K562 (cell line): Measurements from ENCODE around the gene FASTKD1. TPM values are rescaled to one million over a fixed set of nuclear protein-coding genes. Genes with fewer than 3 reads are reported as not detected.
"Not testable (repeated sequence)": the region's sequence is repeated elsewhere in the genome, so short reads cannot be mapped to it uniquely, and the experiment has no call there.

Experiments used
- ATAC-seq: fragments of 200-7000 bp; cut with Tn5 transposase; 3 replicates; pipeline ENCODE4 v1.9.1; 2020; ENCODE audit warnings: moderate library complexity
- BruUV-seq: library from RNA; stranded (reverse); fragments of 400-500 nt; replicated peaks from 2 replicates; lab custom pipeline; 2021; lab: Mats Ljungman, UMichigan
- CTCF ChIA-PET: fragments of 300-600 bp; formaldehyde crosslinking; extraction: SDS; loops from one replicate; lab custom pipeline; 2021; ENCODE audit warnings: low intra/inter-chr PET ratio; lab: Yijun Ruan, JAX
- POLR2A ChIA-PET: fragments of 300-600, 350-650 bp; sonication (Branson Sonifier 250); formaldehyde crosslinking; extraction: SDS; loops from one replicate; lab custom pipeline; 2021; ENCODE audit warnings: antibody characterized with exemption, inconsistent platforms; lab: Yijun Ruan, JAX
- DNase-seq, 4 experiments: peaks; one replicate each; pipeline versions ENCODE4 v3.0.0 to v3.0.0-alpha.2; 2011 to 2018; ENCODE audit warnings: low spot score in 3 of 4, mixed read lengths in 3 of 4; ENCODE audit errors: extremely low read depth in 1 of 4
- FAIRE-seq: peaks from 2 replicates; lab custom pipeline; 2011; peaks lifted over from hg19 to GRCh38; lab: Jason Lieb, UNC
- H2AFZ ChIP-seq: 2 replicates; pipeline ENCODE4 v1.6.0; 2011; ENCODE audit warnings: low read depth, low read length, control low read depth, inconsistent platforms
- H3K27ac ChIP-seq: fragments of 200-600 bp; 3 replicates; pipeline ENCODE4 v1.8.0; 2011; ENCODE audit warnings: low read depth, mild to moderate bottlenecking, control low read depth, inconsistent platforms, low read length, moderate library complexity, mixed read lengths; ENCODE audit errors: extremely low read depth
- H3K27me3 ChIP-seq, 2 experiments: fragments of 300-600 bp in 1 of 2; 2 replicates in 1 of 2; 3 replicates in 1 of 2; pipeline versions ENCODE4 v1.6.0 to v1.8.0; 2011; ENCODE audit warnings: inconsistent platforms in 2 of 2, low read length in 2 of 2, mild to moderate bottlenecking in 1 of 2, mixed read lengths in 1 of 2, moderate library complexity in 1 of 2; ENCODE audit not compliant: control insufficient read depth in 2 of 2, insufficient read depth in 2 of 2
- H3K36me3 ChIP-seq: fragments of 300-600 bp; 3 replicates; pipeline ENCODE4 v1.8.0; 2011; ENCODE audit warnings: mild to moderate bottlenecking, low read length, inconsistent platforms; ENCODE audit not compliant: control insufficient read depth, insufficient read depth
- H3K4me1 ChIP-seq, 2 experiments: fragments of 200-600 bp in 1 of 2; replicated peaks in 1 of 2; 2 replicates in 1 of 2; 3 replicates in 1 of 2; pipeline versions ENCODE4 v1.5.1 to v1.8.0; 2011; ENCODE audit warnings: inconsistent platforms in 2 of 2, low read length in 2 of 2, mild to moderate bottlenecking in 1 of 2, mixed read lengths in 1 of 2, moderate library complexity in 1 of 2; ENCODE audit not compliant: control insufficient read depth in 2 of 2, insufficient read depth in 2 of 2
- H3K4me2 ChIP-seq: 2 replicates; pipeline ENCODE4 v1.6.1; 2011; ENCODE audit warnings: low read length, control low read depth, inconsistent platforms, mixed read lengths; ENCODE audit not compliant: insufficient read depth
- H3K4me3 ChIP-seq: fragments of 200-600 bp; sonication (generic), shearing (Covaris generic); 2 replicates; pipeline ENCODE4 v1.5.1; 2016; ENCODE audit warnings: control low read depth, inconsistent platforms
- H3K79me2 ChIP-seq: fragments of 200-600 bp; 3 replicates; pipeline ENCODE4 v1.8.0; 2011; ENCODE audit warnings: low read length, inconsistent platforms; ENCODE audit not compliant: control insufficient read depth, insufficient read depth
- H3K9ac ChIP-seq, 2 experiments: 2 replicates each; pipeline versions ENCODE4 v1.6.0 to v1.6.1; 2011; ENCODE audit warnings: low read depth in 2 of 2, low read length in 2 of 2, control low read depth in 1 of 2, inconsistent platforms in 1 of 2, mild to moderate bottlenecking in 1 of 2, mixed read lengths in 1 of 2; ENCODE audit not compliant: insufficient read depth in 1 of 2
- H3K9me1 ChIP-seq: one replicate; pipeline ENCODE4 v1.6.0; 2011; ENCODE audit warnings: inconsistent platforms, mild to moderate bottlenecking, low read length, moderate library complexity; ENCODE audit not compliant: control insufficient read depth, insufficient read depth
- H3K9me3 ChIP-seq: replicated peaks from 2 replicates; pipeline ENCODE4 v1.5.1; 2011; ENCODE audit warnings: low read depth, low read length, inconsistent platforms; ENCODE audit not compliant: control insufficient read depth, insufficient read depth
- H4K20me1 ChIP-seq: replicated peaks from 2 replicates; pipeline ENCODE4 v1.6.1; 2011; ENCODE audit warnings: low read length, inconsistent platforms, mixed read lengths; ENCODE audit not compliant: control insufficient read depth, insufficient read depth
- CEBPB ChIP-seq: fragments of 450-650 bp; IDR thresholded peaks from 2 replicates; pipeline ENCODE4 v1.6.1; 2016; ENCODE audit warnings: missing genetic modification characterization, missing compliant biosample characterization
- CEBPG ChIP-seq, 3 experiments: fragments of 200-800 bp in 1 of 3; sonication (Bioruptor generic) in 1 of 3; sonication (generic) in 1 of 3; formaldehyde crosslinking in 1 of 3; IDR thresholded peaks in 2 of 3; conservative IDR thresholded peaks in 1 of 3; 2 replicates each; pipeline versions ENCODE4 v1.6.1 to v1.8.0; 2016 to 2022; ENCODE audit warnings: missing compliant biosample characterization in 2 of 3, missing genetic modification characterization in 2 of 3, mild to moderate bottlenecking in 1 of 3, missing genetic modification reagents in 1 of 3
- KDM1A ChIP-seq, 2 experiments: fragments of 450-650 bp; IDR thresholded peaks; 2 replicates each; pipeline ENCODE4 v1.6.1; 2016; ENCODE audit warnings: mild to moderate bottlenecking in 2 of 2
- MEF2A ChIP-seq: IDR thresholded peaks from 2 replicates; pipeline ENCODE4 v1.6.1; 2011; ENCODE audit warnings: low read depth, mild to moderate bottlenecking, low read length, moderate library complexity; ENCODE audit not compliant: control insufficient read depth
- MXI1 ChIP-seq: IDR thresholded peaks from 2 replicates; pipeline ENCODE4 v1.6.1; 2011; ENCODE audit warnings: low read depth, mild to moderate bottlenecking, improper control_type of control experiment, low read length
- RBFOX2 ChIP-seq: fragments of 200-400 bp; formaldehyde crosslinking; IDR thresholded peaks from 2 replicates; pipeline ENCODE4 v1.6.1; 2017; ENCODE audit warnings: low read depth, mild to moderate bottlenecking, low read length, moderate library complexity
- RNF2 ChIP-seq: sonication (generic); IDR thresholded peaks from 2 replicates; pipeline ENCODE4 v1.6.1; 2016
- ZNF274 ChIP-seq: IDR thresholded peaks from 2 replicates; pipeline ENCODE4 v1.6.1; 2011; ENCODE audit warnings: low read depth, mild to moderate bottlenecking, low read length, moderate library complexity, borderline replicate concordance
- WGBS: fragments of 100-300 bp; shearing (Covaris generic); methylation state at CpG from one replicate; pipeline ENCODE4 v1.1.6; 2016; ENCODE audit warnings: low coverage, mixed read lengths; ENCODE audit not compliant: insufficient coverage; ENCODE audit errors: missing lambda C conversion rate; 5-methylcytosine and 5-hydroxymethylcytosine counted together
- in situ Hi-C: fragments of 300-500 bp; cut with MboI; formaldehyde crosslinking; loops from 4 replicates; pipeline ENCODE4 v1.15.0; 2018; ENCODE audit warnings: inconsistent platforms, mixed read lengths
- intact Hi-C: fragments of 100-400 bp; cut with micrococcal nuclease; formaldehyde crosslinking; loops from 2 replicates; pipeline ENCODE4 v1.14.2; 2022
- polyA plus RNA-seq, 8 experiments: library from polyadenylated mRNA; depleted of rRNA in 4 of 8; stranded (reverse) in 5 of 8; unstranded in 3 of 8; fragments of >200 nt; fragmentation: Nextera tagmentation in 2 of 8; fragmentation: Illumina TruSeq in 1 of 8; extraction: Ambion mirVana in 2 of 8; extraction: Trizol in 1 of 8; gene quantifications; 2 replicates each; pipeline versions ENCODE4 v1.2.1 to v1.2.3, GENCODE V29; 2011 to 2014; ENCODE audit warnings: inconsistent platforms in 1 of 8, missing spikeins in 1 of 8
- total RNA-seq, 7 experiments: library from RNA; depleted of rRNA in 6 of 7; stranded (reverse); fragments of >200 nt in 6 of 7; fragmentation: Illumina TruSeq in 2 of 7; extraction: Trizol in 2 of 7; gene quantifications; 2 replicates each; pipeline versions ENCODE4 v1.2.1 to v1.2.3, GENCODE V29; 2011 to 2021; ENCODE audit warnings: low replicate concordance in 1 of 7
- TF ChIP-seq, protein P1 (sequence below): fragments of 200-800 bp; sonication (Bioruptor generic); IDR thresholded peaks from 2 replicates; pipeline ENCODE4 v1.6.1; 2017; ENCODE audit warnings: missing genetic modification characterization, missing compliant biosample characterization
- TF ChIP-seq, protein P2 (sequence below): fragments of 450-650 bp; IDR thresholded peaks from 2 replicates; pipeline ENCODE4 v1.6.1; 2016; ENCODE audit warnings: low read depth, mild to moderate bottlenecking, moderate library complexity
- TF ChIP-seq, protein P3 (sequence below), 2 experiments: fragments of 450-650 bp in 1 of 2; sonication (generic) in 1 of 2; formaldehyde crosslinking; conservative IDR thresholded peaks; 2 replicates each; pipeline versions ENCODE4 v1.4.0 to v1.8.1; 2020 to 2022; ENCODE audit warnings: mild to moderate bottlenecking in 1 of 2, missing genetic modification reagents in 1 of 2

The FASTKD1 gene
- total and polyA plus RNA-seq, 9 of the 15 experiments (the other 6 are each of a cell fraction or from before 2014, with no cell fraction given), result 63.5 to 134 (median 119) TPM

DNA sequence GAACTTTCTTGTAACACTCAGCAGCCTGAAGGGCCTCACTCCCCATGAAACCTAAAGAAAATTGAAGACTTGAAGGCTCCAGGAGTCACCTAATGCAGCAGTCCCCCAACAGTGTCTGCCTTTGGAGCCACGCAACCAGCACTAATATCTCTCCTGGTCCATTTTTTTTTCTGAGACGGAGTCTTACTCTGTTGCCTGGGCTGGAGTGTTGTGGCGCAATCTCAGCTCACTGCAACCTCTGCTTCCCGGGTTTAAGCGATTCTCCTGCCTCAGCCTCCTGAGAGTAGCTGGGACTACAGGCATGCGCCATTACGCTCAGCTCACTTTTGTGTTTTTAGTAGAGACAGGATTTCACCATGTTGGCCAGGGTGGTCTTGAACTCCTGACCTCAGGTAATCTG, 22.9 kb upstream of the FASTKD1 start:
- POLR2A ChIA-PET, result interaction anchor here (0.5 to 2.8 kb wide), 8 partner anchors 8 to 33 kb away, joined by 3 to 13 read pairs (median 4); partner anchors contain the start of genes FASTKD1 and PPIG
- H3K4me3 ChIP-seq; H3K9me1 ChIP-seq; H3K27me3 ChIP-seq; H4K20me1 ChIP-seq; intact Hi-C loops; H2AFZ ChIP-seq; DNase-seq; H3K4me2 ChIP-seq; in situ Hi-C loops; FAIRE-seq; H3K9me3 ChIP-seq; BruUV-seq; CTCF ChIA-PET; H3K4me1 ChIP-seq; H3K27ac ChIP-seq; TF ChIP-seq CEBPG (CRISPR knock-in tag; IDR thresholded peaks at IDR 0.05): not testable (repeated sequence)
- Histone ChIP-seq H3K9ac (peak overlapping the region in 1 of 2 experiments; percentile 37; a peak in 1 of 4 replicates), H3K36me3 (peaks cover 36% of the 10 kb centered on the region), H3K79me2 (peaks cover 99% of the 10 kb centered on the region)
- peak in 1 of 2 experiments; percentile 33; a peak in 1 of 4 replicates for TF ChIP-seq CEBPG (tag; conservative IDR thresholded peaks at IDR 0.05 in 1 of 2, IDR thresholded peaks at IDR 0.05 in 1 of 2)
- peak; percentile 57 for TF ChIP-seq CEBPB (tag)
- TF ChIP-seq KDM1A (IDR thresholded peaks at IDR 0.05), result peak in 1 of 2 experiments; percentile 32; a peak in 1 of 4 replicates
- peak; percentile 44 for ATAC-seq
- 84% methylated on average over 7 of the region's 7 CpGs for WGBS

DNA sequence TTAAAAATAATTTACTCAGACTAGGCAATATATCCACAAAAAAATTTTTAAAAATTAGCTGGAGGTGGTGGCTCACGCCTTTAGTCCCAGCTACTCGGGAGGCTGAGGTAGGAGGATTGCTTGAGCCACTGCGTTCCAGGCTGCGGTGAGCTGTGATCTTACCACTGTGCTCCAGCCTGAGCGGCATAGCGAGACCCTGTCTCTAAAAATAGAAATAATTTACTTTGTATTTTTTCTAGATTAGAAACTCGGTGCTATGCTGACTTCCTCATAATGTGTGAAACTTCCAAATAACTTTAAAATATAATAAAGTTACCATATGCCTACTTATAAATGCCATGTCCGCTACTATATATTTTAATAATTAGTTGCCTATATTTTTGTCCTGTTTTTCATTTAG, 17.1 kb upstream of the FASTKD1 start:
- Histone ChIP-seq H3K4me1 (peaks cover 4 to 7% of the 10 kb centered on the region in 2 experiments; a peak in 3 of 5 replicates), H3K9ac (no peak overlapping the region), H3K27ac (no peak overlapping the region), H3K4me2 (no peak overlapping the region), H4K20me1 (0 out of 2 replicates have a peak, but pooled peaks cover 5% of the 10 kb centered on the region), H3K79me2 (peaks cover 99% of the 10 kb centered on the region), H3K36me3 (peaks cover 42% of the 10 kb centered on the region), H3K9me3 (no peaks in the 10 kb centered on the region), H3K4me3 (no peak overlapping the region), H3K27me3 (no peaks in the 10 kb centered on the region), H3K9me1 (no peaks in the 10 kb centered on the region), H2AFZ (no peak overlapping the region)
- BruUV-seq, result no TSS peak
- no peak for DNase-seq
- TF ChIP-seq RNF2, result no peak
- TF ChIP-seq, protein P1, sequence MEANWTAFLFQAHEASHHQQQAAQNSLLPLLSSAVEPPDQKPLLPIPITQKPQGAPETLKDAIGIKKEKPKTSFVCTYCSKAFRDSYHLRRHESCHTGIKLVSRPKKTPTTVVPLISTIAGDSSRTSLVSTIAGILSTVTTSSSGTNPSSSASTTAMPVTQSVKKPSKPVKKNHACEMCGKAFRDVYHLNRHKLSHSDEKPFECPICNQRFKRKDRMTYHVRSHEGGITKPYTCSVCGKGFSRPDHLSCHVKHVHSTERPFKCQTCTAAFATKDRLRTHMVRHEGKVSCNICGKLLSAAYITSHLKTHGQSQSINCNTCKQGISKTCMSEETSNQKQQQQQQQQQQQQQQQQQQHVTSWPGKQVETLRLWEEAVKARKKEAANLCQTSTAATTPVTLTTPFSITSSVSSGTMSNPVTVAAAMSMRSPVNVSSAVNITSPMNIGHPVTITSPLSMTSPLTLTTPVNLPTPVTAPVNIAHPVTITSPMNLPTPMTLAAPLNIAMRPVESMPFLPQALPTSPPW (CRISPR knock-in tag), result no peak
- no peak for TF ChIP-seq MXI1
- TF ChIP-seq, protein P2, sequence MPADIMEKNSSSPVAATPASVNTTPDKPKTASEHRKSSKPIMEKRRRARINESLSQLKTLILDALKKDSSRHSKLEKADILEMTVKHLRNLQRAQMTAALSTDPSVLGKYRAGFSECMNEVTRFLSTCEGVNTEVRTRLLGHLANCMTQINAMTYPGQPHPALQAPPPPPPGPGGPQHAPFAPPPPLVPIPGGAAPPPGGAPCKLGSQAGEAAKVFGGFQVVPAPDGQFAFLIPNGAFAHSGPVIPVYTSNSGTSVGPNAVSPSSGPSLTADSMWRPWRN, result no peak
- TF ChIP-seq RBFOX2, result 0 out of 2 replicates have a peak, but pooled peaks have one; percentile 10
- TF ChIP-seq ZNF274, result no peak
- TF ChIP-seq MEF2A, result peak; percentile 34; the same call in 1 of the 2 replicates
- TF ChIP-seq, protein P3, sequence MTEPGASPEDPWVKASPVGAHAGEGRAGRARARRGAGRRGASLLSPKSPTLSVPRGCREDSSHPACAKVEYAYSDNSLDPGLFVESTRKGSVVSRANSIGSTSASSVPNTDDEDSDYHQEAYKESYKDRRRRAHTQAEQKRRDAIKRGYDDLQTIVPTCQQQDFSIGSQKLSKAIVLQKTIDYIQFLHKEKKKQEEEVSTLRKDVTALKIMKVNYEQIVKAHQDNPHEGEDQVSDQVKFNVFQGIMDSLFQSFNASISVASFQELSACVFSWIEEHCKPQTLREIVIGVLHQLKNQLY (CRISPR knock-in tag; conservative IDR thresholded peaks at IDR 0.05), result no peak
- FAIRE-seq, result no peak
- intact Hi-C loops, result no loop called here
- in situ Hi-C loops, result no loop called here
- POLR2A ChIA-PET, result interaction anchor here (0.6 to 1.6 kb wide), 5 partner anchors 11 to 138 kb away, joined by 3 to 4 read pairs (median 3); no protein-coding TSS in a partner anchor
- CTCF ChIA-PET, result no interaction called here
- ATAC-seq, result peak; percentile 15; the same call in 2 of the 3 replicates
- WGBS, result 92% methylated on average over 8 of the region's 8 CpGs
